Cardiac muscle cell (in vitro differentiated cells and primary cell): ENCODE measurements around the gene PSMC5. TPM values are rescaled to one million over a fixed set of nuclear protein-coding genes. Genes with fewer than 3 reads are reported as not detected.

Experiments used
- DNase-seq, 2 donors: peaks; one replicate each; pipeline versions ENCODE4 v3.0.0 to v3.0.0-alpha.2; 2010 to 2017; ENCODE audit warnings: low read depth in 1 of 2, low spot score in 1 of 2
- H3K27ac ChIP-seq: fragments of 200-600 bp; sonication (generic); 2 replicates; pipeline ENCODE4 v1.5.1; 2016
- H3K27me3 ChIP-seq: fragments of 200-600 bp; sonication (generic); 2 replicates; pipeline ENCODE4 v1.6.0; 2016; ENCODE audit warnings: control low read depth
- H3K36me3 ChIP-seq: fragments of 200-600 bp; sonication (generic); 2 replicates; pipeline ENCODE4 v1.5.1; 2016; ENCODE audit warnings: control low read depth
- H3K4me1 ChIP-seq: fragments of 200-600 bp; sonication (generic); 2 replicates; pipeline ENCODE4 v1.8.1; 2017; ENCODE audit warnings: low read depth, mild to moderate bottlenecking, mixed run types
- H3K4me3 ChIP-seq: fragments of 200-600 bp; sonication (generic); 2 replicates; pipeline ENCODE4 v1.5.1; 2016; ENCODE audit warnings: mild to moderate bottlenecking
- H3K9me3 ChIP-seq: fragments of 200-600 bp; sonication (generic); 2 replicates; pipeline ENCODE4 v1.5.1; 2017; ENCODE audit warnings: low read depth, mild to moderate bottlenecking, control low read depth
- polyA plus RNA-seq: library from polyadenylated mRNA; unstranded; fragments of >200 nt; fragmentation: Nextera tagmentation; extraction: Ambion mirVana; gene quantifications from 2 replicates; pipeline ENCODE4 v1.2.1, GENCODE V29; 2016
- total RNA-seq: library from RNA; depleted of rRNA; stranded (reverse); fragments of >200 nt; gene quantifications from 2 replicates; pipeline ENCODE4 v1.2.3, GENCODE V29; 2016
- TF ChIP-seq, protein P1 (sequence below): IDR thresholded peaks from 2 replicates; pipeline ENCODE4 v1.5.1; 2012; ENCODE audit warnings: low read depth, mild to moderate bottlenecking, low read length

The PSMC5 gene
- total and polyA plus RNA-seq, 2 experiments from 2014 or later = 42.7 to 230 TPM

DNA sequence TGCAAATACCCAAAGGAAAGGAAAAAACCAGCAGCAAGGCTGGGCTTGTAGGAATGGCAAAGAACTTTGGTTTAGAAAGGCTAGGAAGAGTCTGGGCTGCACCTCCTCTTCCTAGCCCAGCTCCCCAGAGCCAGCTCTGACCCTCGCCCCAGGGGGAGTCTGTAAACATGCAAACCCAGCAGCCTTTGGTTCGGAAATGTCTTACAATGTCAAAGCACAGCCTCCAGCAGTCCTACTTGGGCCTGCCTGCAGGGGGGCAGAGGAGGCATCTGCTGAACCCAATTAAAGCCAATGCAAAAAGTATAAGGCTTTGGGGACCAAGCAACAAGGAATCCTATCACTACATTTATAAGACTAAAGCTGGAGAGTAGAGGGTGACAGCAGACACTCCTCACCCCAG is 5.2 kb downstream of the PSMC5 start:
- TF ChIP-seq, protein P1, sequence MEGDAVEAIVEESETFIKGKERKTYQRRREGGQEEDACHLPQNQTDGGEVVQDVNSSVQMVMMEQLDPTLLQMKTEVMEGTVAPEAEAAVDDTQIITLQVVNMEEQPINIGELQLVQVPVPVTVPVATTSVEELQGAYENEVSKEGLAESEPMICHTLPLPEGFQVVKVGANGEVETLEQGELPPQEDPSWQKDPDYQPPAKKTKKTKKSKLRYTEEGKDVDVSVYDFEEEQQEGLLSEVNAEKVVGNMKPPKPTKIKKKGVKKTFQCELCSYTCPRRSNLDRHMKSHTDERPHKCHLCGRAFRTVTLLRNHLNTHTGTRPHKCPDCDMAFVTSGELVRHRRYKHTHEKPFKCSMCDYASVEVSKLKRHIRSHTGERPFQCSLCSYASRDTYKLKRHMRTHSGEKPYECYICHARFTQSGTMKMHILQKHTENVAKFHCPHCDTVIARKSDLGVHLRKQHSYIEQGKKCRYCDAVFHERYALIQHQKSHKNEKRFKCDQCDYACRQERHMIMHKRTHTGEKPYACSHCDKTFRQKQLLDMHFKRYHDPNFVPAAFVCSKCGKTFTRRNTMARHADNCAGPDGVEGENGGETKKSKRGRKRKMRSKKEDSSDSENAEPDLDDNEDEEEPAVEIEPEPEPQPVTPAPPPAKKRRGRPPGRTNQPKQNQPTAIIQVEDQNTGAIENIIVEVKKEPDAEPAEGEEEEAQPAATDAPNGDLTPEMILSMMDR = no peak
- peaks cover 38% of the 10 kb centered on the region for H3K36me3 ChIP-seq
- no peak overlapping the region for H3K27ac ChIP-seq
- H3K4me1 ChIP-seq = peaks cover 5% of the 10 kb centered on the region
- DNase-seq = no peak
- no peaks in the 10 kb centered on the region for H3K9me3 ChIP-seq
- no peak overlapping the region for H3K4me3 ChIP-seq
- H3K27me3 ChIP-seq = no peaks in the 10 kb centered on the region

DNA sequence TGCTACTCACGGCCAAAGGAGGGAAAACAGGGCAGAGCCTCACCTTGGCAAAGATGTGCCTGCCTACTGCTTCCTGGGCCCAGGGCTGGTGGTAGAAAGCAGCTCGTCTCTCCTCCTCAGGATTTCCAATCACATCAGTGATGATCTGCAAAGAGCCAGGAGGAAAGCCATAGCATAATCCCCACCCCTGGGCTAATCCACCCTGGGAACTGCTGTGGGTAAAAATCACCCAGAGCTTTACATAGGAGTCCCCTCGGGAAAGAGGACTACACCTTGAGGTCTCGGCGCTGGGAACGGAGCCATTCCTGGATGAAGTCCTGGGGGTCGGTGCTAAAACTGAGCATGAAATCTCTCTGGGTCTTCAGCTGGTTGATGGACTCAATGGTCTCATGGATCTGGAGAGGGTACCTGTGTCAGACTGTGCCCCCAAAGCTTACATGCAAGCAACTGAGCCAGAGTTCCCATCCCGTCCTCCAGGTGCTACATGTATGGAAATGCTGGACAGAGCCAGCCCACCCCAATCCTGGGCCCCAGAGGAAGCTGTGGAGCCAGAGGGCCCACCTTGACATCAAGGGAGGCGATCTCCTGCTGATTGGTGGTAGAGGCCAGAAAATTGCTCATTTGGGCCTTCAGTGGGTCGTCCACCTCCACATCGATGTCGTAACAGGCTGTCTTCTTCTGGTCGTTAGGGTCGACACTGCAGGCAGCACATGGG is 6.0 kb downstream of the PSMC5 start:
- Histone ChIP-seq H3K36me3 (peaks cover 38% of the 10 kb centered on the region), H3K4me1 (peaks cover 3% of the 10 kb centered on the region), H3K4me3 (no peak overlapping the region), H3K27me3 (no peaks in the 10 kb centered on the region), H3K9me3 (no peaks in the 10 kb centered on the region), H3K27ac (no peak overlapping the region)
- TF ChIP-seq, protein P1 = no peak
- no peak for DNase-seq

DNA sequence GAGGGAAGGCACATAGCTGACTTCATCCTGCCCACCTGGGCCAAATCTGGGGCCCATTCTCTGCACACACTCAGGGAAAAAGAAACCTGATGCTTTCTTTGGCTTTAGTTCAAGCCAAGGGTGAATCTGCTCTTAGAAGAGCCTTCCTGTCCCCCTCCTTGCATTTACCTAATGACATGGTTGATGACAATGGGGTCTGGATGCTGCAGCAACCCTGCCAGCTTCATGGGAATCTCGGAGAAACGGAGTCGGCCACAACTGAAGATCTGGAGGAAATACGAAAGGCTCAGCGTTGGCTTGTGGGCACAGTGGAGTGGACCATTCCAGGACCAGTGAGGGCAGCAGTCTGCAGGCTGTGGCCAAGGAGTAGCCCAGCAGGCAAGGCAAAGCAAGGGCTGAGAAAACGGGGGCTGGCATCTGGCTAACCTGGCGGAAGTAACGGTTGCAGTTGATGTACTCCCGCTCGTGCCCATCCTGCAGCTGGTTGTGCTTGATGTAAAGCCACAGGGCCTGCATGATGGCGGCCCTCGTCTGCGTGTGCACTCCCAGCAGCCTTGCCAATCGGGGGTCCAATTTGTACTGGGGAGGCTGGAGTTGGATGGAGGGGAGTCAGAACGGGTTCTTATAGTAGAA is 6.6 kb downstream of the PSMC5 start:
- no peaks in the 10 kb centered on the region for H3K27me3 ChIP-seq
- no peak overlapping the region for H3K27ac ChIP-seq
- H3K4me3 ChIP-seq = no peak overlapping the region
- peaks cover 38% of the 10 kb centered on the region for H3K36me3 ChIP-seq
- TF ChIP-seq, protein P1 = no peak
- peaks cover 4% of the 10 kb centered on the region for H3K4me1 ChIP-seq
- no peak for DNase-seq
- no peaks in the 10 kb centered on the region for H3K9me3 ChIP-seq

DNA sequence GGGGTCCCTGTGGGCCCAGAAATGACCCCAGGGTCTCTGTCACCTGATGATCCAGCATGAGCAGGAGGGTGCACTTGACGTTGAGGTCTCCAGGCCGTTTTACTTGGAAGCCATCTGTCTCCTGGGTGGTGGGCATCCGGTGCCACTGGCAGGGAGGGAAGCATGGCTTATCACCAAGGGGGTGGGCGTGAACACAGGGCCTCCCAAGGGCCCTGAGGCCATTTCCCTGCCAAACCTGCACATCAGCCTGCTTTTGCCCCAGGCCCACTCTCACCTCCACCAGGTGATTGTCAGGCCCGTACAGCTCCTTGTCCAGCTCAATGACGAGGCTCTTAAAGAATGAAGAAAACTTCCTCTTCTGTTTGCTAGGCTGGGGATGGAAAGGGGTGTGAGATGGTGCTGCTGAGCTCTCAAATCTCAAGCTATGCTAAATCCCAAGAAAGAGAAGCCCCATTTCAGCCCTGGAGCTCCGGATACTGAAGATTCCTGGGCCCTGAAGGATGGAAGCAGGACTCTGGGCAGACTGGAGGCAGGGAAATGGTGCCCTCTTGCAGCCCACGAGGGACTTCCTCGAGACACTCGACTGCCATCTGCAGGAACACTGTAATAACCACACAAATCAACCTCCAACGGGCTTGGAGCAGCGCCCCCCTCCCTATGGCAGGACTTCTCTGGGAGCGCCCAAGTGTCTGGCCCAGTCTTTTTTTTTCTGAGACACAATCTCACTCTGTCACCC is 7.4 kb downstream of the PSMC5 start:
- Histone ChIP-seq H3K27me3 (no peaks in the 10 kb centered on the region), H3K36me3 (peaks cover 32% of the 10 kb centered on the region), H3K4me1 (peaks cover 12% of the 10 kb centered on the region), H3K27ac (no peak overlapping the region), H3K4me3 (no peak overlapping the region), H3K9me3 (no peaks in the 10 kb centered on the region)
- peak; percentile 83 to 85 for DNase-seq
- TF ChIP-seq, protein P1 = peak; percentile 73

DNA sequence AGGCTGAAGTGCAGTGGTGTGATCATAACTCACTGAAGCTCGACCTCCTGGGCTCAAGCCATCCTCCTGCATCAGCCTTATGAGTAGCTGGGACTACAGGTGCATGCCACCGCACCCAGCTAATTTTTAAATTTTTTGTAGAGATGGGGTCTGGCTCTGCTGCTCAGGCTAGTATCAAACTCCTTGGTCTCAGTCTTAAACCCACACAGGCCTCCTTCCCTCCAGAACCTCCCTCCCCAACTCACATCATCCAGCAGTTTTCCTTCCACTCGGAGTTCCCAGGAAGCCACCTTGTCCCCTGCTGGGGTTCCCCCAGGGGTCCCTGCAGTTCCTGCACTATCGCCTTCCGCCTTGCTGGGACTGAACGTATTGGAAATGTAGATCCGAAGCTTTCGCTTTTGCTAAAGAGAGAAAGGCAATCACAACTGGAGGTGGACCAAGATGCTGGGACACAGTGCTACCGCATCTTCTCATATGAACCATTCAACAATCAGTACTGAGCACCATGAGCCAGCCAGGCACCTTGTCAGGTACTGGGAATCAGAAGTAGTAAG is 8.0 kb downstream of the PSMC5 start:
- H3K4me1 ChIP-seq = peaks cover 12% of the 10 kb centered on the region
- no peaks in the 10 kb centered on the region for H3K27me3 ChIP-seq
- DNase-seq = no peak
- no peak overlapping the region for H3K4me3 ChIP-seq
- H3K27ac ChIP-seq = no peak overlapping the region
- peaks cover 28% of the 10 kb centered on the region for H3K36me3 ChIP-seq
- no peaks in the 10 kb centered on the region for H3K9me3 ChIP-seq
- TF ChIP-seq, protein P1 = no peak
